Hippocampal formation (tissue), 2 donors: ENCODE data around the gene UNC79.
"Not testable (repeated sequence)": the region's sequence is repeated elsewhere in the genome, so short reads cannot be mapped to it uniquely, and the experiment has no call there.

Source experiments
- DNase-seq, 2 donors: peaks; one replicate each; lab custom pipeline; 2025; lab: John Stamatoyannopoulos, UW

UNC79 gene

DNA sequence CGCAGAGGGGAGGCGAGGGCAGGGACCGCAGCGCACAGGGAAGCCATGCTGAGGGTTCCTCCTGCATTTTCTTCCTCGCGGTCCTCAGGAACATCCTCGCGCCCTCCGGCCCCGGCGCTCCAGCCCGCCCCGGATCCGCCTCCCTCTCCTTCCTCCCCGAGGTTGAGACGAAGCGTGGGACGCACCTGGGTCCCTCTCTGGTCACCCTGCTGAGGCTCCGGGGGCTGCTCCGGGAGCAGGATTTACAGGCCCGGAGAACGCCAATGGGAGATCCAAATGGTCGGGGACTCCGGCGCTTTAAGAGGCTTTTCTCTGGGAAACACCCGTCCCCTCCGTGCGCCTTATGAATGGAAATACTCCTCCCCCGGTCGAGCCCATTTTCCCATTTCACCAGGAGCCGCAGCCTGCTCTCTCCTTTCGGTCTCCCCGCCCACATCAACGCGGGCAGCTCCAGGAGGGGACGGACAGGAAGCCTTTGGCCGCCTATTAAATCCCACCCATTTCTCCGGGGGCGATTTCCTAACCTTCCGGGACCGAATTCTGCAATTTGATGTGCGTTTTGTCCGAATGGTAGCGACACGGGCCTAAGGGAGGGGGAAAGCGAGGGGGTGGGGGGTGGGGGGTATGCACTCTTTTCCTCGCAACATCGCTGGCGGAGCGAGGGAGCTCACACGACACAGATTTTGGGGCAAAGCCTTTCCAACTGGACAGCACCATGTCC is at the start of gene UNC79:
TSS of gene UNC79 (plus strand) at position 625 of the 721 bp plus-strand sequence. CDS start at position 716, 91 bp downstream.
- peak; percentile 44 to 69 for DNase-seq

- DNase-seq: no peak
These were observed 49.1 kb upstream of the UNC79 start for GRCh38 chr14:93381644-93382043.

- DNase-seq: peak in 1 of 2 donors; percentile 48
These were observed 46.5 kb upstream of the UNC79 start for GRCh38 chr14:93384256-93384655.

- no peak for DNase-seq
These were observed 35.5 kb upstream of the UNC79 start for GRCh38 chr14:93395231-93395630.

DNA sequence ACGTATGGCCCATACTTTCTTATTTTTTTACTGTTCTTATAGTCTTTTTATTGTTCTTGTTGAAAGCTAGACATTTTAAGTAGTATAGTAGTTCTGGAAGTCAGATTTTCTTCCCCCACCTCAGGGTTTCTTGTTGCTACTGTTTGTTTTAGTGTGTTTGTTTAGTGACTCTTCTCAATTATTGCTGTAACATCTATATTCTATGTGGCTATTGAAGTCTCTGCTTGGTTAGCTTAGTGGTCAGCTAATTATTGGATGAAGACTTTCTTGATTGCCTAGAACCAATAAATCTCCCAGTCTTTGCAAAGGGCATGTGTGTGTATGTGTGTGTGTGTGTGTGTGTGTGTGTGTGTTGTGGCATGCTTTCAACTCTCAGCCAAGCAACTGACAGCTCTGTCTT is 34.3 kb upstream of the UNC79 start:
- DNase-seq: no peak

- DNase-seq: no peak
These were observed 32.2 kb upstream of the UNC79 start for GRCh38 chr14:93398491-93398890.

DNA sequence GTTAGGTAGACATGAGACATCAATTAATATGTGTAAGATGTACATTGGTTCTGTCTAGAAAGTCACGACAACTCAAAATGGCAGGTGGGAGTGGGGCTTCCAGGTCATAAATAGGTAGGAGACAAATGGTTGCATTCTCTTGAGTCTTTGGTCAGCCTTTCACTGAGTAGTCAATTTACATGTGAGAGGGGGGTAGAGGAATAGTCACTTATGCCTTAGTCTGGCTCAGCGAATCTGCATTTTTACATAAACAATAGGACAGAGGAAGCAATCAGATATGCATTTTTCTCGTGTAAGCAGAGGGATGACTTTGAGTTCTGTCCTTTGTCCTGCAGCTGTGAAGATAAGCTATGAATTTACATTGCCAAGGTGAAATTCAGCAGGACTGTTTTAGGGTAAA is 27.8 kb upstream of the UNC79 start:
- DNase-seq: no peak

- no peak for DNase-seq
These were observed 20.7 kb upstream of the UNC79 start for GRCh38 chr14:93410021-93410420.

DNA sequence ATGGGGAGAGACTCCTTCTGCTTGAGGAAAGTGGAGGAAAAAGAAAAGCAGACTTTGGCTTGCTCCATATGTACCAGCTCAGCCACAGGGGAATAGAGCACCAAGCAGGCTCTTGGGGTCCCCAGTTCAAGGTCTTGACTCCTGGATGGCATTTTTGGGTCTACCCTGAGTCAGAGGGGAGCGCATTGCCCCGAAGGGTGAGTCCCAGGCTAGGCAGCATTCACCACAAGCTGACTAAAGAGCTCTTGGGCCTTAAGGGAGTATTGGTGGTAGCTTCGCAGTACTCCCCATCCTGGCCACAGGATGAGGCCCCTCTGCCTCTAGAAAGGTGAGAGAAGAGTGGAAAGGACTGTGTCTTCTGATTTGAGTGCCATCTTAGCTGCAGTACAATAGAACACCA is 19.8 kb upstream of the UNC79 start:
- DNase-seq: no peak

- DNase-seq: not testable (repeated sequence)
These were observed 5.6 kb upstream of the UNC79 start for GRCh38 chr14:93425136-93425535.

DNA sequence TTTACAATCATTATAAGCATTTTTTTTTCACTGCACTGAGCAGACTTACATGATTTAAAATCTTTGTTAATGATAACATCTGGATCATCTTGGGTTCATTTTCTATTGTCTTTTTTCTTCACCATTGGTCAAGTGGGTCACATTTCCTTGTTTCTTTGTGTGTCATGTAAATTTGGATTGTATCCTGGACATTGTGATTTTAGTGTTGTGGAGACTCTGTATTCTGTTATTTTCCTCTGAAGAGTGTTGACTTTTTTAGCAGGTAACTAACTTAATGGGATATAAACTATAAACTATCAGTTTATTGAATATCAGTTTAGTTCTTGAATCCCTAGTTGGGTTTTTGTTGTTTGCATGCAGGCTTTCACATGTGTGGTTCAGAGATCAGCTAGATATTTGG is 4.0 kb upstream of the UNC79 start:
- no peak for DNase-seq

DNA sequence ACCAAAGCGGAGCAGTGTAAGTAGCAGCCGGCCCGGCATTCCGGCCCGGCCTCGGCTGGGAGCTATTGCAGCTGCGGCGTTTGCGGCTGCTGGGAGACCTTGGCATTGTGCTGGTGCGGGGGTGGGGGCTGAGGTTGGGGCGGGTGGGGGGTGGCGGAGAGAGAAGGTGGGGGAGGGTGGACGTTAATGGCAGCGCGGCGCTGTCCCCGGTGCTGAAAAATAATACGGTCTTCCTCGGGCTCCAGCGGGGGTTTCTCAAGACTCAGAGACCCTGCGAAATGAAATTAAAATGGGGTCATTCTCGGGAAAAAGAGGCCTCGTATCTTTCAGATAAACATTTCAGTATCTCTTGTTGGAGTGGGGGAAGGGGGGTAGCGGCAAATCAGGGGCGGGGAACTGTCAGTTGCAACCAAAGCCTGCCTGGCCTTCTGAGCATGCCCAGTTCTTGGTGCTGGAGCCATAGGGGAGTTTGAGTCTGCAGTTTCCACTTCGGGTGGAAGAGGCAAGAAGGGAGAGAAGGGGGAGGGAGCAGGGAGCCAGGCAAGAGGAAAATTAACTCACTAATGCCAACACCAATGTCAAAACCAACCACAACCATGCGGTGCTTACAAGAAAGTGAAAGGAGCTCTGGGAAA is 414 bp downstream of the UNC79 start:
- DNase-seq: peak; percentile 56 to 72

- DNase-seq: no peak
These were observed 23.5 kb downstream of the UNC79 start for GRCh38 chr14:93454224-93454623.

- DNase-seq: no peak
These were observed 25.6 kb downstream of the UNC79 start for GRCh38 chr14:93456356-93456755.

DNA sequence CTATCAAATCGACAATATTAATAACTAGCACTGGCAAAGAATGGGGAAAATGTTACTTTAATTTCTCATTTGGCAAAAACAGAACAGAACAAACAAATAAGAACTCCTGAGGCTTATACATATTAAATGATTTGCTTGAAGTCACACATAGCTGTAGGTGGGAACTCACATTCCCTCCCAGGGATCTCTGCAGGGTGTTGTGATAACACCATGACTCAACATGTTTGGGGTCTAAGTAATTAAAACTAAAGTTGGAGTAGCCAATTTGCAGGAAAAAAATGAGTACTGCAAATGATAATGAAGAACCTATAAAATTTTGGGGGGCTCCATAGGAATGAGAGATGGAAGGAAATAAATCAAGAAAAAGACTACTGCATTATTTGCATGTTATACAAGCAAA is 27.5 kb downstream of the UNC79 start:
- no peak for DNase-seq

DNA sequence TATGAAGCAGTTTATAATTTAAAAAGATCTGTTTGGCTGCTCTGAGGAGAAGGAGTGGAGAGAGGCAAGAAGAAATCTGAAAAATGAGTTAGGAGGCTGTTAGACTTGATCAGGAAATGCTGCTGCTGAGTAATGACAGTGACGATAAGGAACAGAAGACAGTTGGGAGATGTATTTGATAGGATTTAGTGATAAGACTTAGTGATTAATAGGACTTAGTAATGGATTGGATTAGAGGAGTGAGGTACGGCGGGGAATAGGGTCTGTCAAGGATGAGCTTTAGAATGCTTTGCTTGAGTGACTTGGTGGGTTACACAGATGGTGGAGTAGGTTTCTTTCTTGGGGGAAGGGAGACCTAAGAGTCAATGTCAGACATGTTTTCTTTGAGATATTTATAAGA is 31.7 kb downstream of the UNC79 start:
- DNase-seq: no peak

DNA sequence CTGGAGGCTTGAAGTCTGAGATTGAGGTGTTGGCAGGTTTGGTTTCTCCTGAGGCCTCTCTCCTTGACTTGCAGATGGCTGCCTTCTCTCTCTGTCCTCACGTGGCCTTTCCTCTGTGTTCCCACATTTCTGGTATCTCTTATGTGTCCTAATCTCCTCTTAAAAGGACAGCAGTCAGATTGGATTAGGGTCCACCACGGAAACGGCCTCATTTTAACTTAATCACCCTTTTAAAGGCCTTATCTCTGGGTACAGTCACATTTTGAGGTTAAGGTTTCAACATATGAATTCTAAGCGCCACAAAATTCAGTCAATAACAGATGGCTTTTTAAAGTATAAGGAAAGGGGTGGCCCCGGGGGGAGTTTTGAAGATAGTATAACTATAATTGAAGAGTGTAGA is 33.5 kb downstream of the UNC79 start:
- DNase-seq: no peak

DNA sequence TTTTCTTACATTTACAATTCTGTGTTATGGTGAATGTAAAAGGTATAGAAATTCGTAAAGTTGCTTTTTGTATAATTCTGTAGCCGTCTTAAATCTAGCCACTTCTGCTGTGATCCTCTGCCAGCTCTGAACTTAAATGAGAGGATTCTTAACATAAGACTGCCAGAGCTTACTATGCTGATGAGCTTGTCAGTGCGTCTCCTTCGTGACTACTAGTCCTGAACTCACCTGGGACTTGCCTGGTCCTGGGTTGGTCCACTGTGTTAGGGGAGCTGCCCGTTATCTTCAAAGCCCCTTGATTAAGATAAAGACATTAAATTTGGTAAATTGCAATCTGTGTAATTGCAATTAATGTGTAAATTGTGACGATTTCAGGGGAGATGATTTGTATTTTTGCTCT is 44.7 kb downstream of the UNC79 start:
- DNase-seq: no peak

GRCh38 chr14:93476305-93476704 is 45.6 kb downstream of the UNC79 start:
- no peak for DNase-seq

GRCh38 chr14:93479074-93479473 is 48.3 kb downstream of the UNC79 start:
- DNase-seq: not testable (repeated sequence)

DNA sequence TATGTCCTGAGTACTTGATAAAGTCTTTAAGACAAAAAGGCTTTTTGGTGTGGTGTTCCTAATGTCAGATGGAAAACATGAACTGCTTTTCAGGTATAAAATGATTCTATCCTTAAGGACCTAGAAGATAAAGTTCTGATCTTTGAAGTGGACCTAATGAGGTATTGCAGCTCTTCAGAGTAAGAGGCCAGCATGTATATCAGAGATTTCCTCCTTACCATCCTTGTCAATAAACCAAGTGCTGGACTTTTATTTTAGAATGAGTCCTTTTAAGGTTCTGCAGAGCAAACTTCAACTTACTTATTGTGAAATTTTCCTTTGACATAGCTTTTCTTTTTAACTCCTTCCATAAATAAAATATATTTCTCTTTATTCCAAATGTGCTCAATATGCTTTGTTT is 50.1 kb downstream of the UNC79 start:
- no peak for DNase-seq

DNA sequence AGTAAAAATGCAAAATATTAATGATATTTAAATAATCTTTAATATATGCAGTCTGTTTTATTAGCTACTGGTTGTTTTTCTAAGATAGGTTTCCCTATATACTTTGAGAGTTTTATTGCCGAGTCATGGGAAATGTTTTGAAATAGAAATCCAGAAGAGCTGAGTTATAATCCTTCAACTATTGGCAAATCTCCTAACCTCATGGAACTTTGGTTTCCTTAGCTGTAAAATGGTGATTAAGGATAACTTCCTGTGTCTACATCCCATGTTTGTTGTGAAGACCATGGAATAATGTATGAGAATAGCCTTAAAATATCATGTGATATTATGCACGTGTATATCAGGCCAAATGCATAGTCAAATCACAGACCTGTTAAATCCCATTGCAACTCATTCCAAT is 51.0 kb downstream of the UNC79 start:
- DNase-seq: no peak

DNA sequence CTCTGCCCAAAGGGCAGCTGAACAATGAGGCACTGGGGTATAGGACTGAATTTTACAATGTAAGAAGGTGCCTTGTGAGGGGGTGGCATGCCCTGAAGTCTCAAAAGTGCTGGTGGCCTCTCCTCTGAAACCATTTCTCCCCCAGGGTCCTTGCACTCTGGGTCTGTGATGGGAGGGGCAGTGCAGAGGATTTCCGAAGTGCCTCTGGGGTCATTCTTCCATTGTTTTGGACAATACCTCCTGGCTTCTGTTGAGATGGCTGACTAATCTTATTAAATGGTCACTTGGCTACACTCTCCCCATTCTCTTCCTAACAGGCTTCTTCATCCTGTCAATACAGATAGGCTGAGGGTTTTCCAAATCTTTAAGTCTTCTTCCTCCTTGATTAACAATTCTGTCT is 59.3 kb downstream of the UNC79 start:
- no peak for DNase-seq

DNA sequence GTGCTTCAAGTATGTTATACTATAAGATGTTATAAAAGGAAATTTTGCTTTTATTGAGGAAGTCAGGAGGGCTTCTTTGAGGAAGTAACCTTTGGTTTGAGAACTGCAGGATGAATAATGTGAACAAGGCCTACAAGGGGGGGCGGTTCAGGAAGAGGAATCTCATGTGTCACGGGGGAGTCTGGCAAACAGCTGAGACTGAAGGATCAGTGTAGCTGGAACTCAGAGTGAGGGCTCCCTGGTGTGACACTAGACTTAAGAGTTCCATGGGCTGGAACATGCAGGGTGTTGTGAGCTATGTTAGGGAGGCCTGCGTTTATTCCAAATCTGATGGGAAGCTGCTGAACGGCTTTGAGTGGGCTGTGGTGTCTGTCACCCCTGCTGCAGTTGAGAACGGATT is 62.3 kb downstream of the UNC79 start:
- no peak for DNase-seq
